Skeletal muscle satellite cell (primary cell): ENCODE data around the gene VIPR2.
"Not testable (repeated sequence)": the region's sequence is repeated elsewhere in the genome, so short reads cannot be mapped to it uniquely, and the experiment has no call there.

Source experiments
- H3K27me3 ChIP-seq: 2 replicates; pipeline ENCODE4 v1.7.0; 2013; ENCODE audit warnings: low read length; ENCODE audit not compliant: control insufficient read depth, insufficient read depth
- H3K36me3 ChIP-seq: 2 replicates; pipeline ENCODE4 v1.7.0; 2013; ENCODE audit warnings: mild to moderate bottlenecking, control low read depth, low read length; ENCODE audit not compliant: insufficient read depth
- H3K4me1 ChIP-seq: 2 replicates; pipeline ENCODE4 v1.7.0; 2013; ENCODE audit warnings: low read length; ENCODE audit not compliant: control insufficient read depth, insufficient read depth
- H3K4me2 ChIP-seq: 2 replicates; pipeline ENCODE4 v1.7.0; 2013; ENCODE audit warnings: mild to moderate bottlenecking, low read length
- H3K4me3 ChIP-seq: 2 replicates; pipeline ENCODE4 v1.7.0; 2013; ENCODE audit warnings: low read length
- H3K9ac ChIP-seq: 2 replicates; pipeline ENCODE4 v1.7.0; 2013; ENCODE audit warnings: mild to moderate bottlenecking, low read depth, low read length, moderate library complexity
- H3K9me3 ChIP-seq: replicated peaks from 2 replicates; pipeline ENCODE4 v1.7.0; 2013; ENCODE audit warnings: mild to moderate bottlenecking, control low read depth, low read length

Gene VIPR2

DNA sequence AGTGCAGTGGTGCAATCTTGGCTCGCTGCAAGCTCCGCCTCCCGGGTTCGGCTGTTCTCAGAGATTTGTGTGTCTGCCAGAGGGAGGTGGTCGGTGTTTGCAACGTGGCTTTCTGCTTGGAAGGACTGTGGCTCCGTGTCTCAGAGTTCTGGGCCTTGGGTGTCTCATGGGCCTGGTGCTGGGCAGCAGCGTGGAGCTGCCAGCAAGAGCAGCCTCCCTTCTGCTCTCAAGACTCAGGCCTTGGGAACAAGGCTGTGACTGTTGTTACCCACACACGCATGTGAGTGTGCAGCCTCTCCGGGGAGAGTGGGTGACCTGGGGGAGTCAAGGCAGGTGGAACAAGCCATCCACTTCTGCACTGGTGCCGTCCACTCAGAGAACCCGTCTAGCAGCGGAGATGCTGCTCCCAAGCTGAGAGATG is 52.0 kb downstream of the VIPR2 start:
- no peak overlapping the region for H3K4me2 ChIP-seq
- H3K4me1 ChIP-seq, result no peaks in the 10 kb centered on the region
- no peaks in the 10 kb centered on the region for H3K27me3 ChIP-seq
- H3K36me3 ChIP-seq, result no peaks in the 10 kb centered on the region
- no peak overlapping the region for H3K4me3 ChIP-seq
- no peaks in the 10 kb centered on the region for H3K9me3 ChIP-seq
- H3K9ac ChIP-seq, result no peak overlapping the region

DNA sequence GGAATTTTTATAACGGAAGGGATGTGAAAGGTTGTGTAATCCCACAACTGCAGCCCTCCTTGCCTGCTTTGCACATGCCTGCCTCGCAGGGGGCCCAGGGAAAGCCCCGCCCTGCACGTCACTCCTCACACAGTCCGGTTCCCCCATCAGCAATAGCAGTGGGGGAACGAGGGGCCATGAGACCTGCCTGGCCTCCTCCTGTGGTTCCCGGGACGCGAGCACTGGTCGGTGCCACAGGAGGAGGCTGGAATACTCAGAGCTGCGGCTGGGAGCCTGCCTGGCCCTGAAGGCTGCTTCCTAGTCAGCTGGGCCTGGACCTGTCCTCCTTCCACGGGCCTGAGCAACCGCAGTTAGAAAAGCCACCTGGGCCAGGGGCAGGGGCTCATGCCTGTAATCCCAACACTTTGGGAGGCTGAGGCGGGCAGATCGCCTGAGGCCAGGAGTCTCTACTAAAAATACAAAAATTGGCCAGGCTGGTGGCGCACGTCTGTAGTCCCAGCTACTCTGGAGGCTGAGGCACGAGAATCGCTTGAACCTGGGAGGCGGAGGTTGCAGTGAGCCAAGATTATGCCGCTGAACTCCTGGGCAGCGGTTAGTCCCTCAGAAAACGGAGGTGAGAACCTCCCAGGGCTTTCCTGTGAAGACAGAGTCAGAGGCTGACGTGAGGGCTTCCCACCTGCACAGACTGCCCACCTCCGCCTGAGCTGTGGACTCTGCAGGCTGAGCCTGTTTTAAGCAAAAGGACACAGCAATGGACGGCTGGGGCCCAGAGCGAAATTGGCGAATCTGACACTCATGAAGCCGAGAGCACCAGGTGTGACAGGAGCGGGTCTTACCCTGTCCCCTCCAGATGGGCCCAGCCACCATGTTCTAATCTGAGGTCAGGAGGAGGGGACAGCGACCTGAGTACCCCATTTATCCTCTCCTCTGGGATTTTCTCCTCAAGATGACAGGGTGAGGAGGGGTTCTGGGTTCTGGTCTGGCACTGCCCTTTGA is 52.9 kb downstream of the VIPR2 start:
- Histone ChIP-seq H3K36me3 (no peaks in the 10 kb centered on the region), H3K4me3 (no peak overlapping the region), H3K4me1 (no peaks in the 10 kb centered on the region), H3K27me3 (no peaks in the 10 kb centered on the region), H3K4me2 (no peak overlapping the region), H3K9ac (no peak overlapping the region), H3K9me3 (no peaks in the 10 kb centered on the region)

DNA sequence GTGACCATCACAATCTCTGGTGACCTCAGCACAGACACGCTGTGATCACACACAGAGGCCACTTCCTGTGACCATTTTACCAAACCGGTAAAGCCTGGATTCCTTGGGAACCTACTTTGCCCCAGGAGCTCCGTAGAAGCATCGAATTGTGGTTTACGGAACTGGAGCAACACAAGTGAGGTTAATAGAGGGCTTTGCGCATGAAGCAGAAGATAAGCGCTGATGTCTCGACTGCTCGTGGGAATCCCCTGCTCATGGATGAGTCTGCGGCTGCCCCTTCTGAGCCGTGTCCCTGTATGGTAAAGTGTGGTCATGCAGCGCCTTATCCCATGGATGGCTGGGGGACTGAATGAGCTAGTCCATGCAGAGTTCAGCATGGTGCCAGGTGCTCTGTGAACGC is 53.6 kb downstream of the VIPR2 start:
- H3K27me3 ChIP-seq, result no peaks in the 10 kb centered on the region
- H3K4me2 ChIP-seq, result no peak overlapping the region
- H3K9ac ChIP-seq, result no peak overlapping the region
- no peaks in the 10 kb centered on the region for H3K36me3 ChIP-seq
- no peaks in the 10 kb centered on the region for H3K9me3 ChIP-seq
- no peak overlapping the region for H3K4me3 ChIP-seq
- H3K4me1 ChIP-seq, result no peaks in the 10 kb centered on the region

DNA sequence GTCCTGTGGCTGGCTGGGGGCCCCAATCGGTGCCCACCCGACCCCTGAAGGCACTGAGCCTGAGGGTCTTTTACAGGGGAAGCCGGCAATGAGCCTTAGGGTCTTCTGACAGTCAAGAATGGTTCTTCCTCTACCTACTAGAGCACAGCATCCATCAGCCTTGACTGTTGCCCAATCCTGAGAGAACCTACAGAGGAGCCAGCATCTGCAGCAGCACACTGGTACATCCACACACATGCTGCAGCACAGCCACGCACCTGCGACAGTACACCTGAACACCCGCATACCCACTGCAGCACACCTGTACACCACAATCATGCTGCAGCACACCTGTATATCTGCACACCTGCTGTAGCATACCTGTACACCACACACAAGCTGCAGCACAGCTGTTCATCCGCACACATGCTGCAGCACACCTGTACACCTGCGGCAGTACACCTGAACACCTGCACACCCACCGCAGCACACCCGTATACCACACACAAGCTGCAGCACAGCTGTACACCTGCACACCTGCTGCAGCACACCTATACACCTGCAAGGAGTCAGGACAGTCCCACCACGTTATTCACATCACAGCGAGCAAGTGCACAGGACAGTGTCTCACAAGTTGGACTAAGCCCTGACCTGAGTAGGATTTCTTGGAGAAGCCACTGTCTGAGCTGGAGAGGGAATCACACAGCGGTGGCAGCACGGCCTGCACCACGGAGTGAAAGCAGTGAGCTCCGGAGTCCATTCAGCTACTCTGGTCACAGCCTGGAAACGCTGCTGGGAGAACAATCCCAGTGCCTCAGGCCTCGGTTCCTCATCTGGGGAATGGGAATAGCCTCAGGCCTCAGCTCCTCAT is 56.4 kb downstream of the VIPR2 start:
- H3K27me3 ChIP-seq, result no peaks in the 10 kb centered on the region
- no peak overlapping the region for H3K9ac ChIP-seq
- no peaks in the 10 kb centered on the region for H3K9me3 ChIP-seq
- no peaks in the 10 kb centered on the region for H3K36me3 ChIP-seq
- H3K4me2 ChIP-seq, result no peak overlapping the region
- H3K4me3 ChIP-seq, result no peak overlapping the region
- H3K4me1 ChIP-seq, result no peaks in the 10 kb centered on the region

DNA sequence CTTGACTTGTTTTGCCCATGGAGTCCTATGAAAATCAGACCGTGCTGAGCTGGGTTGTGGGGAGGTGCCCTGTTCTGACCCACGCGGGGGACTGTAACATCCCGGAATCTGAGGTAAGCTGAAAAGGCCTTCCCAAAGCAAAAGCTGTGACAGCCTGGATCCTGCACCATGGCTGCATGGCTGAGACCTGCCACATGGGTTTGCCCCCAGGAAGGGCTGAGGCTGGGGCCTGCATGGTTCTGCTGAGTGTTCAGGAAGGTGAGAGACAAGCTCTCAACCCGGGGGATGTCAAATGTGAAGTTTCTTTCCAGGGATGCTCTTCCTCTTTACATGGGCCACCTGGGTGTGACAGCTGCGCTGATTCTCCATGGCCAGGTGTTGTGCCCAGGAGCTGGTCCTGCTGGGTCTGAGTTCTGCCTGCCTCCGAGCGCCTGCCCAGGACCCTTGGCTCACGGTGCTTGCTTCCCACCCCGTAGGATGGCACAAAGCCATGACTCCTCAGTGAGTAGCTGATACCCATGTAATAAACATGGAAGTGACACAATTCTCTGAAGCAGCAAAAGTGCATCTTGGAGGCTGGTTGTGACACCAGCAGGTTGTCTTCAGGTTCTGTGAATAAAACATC is 58.3 kb downstream of the VIPR2 start:
- Histone ChIP-seq H3K4me3 (no peak overlapping the region), H3K36me3 (no peaks in the 10 kb centered on the region), H3K27me3 (no peaks in the 10 kb centered on the region), H3K4me2 (no peak overlapping the region), H3K9ac (no peak overlapping the region), H3K4me1 (no peaks in the 10 kb centered on the region), H3K9me3 (no peaks in the 10 kb centered on the region)

DNA sequence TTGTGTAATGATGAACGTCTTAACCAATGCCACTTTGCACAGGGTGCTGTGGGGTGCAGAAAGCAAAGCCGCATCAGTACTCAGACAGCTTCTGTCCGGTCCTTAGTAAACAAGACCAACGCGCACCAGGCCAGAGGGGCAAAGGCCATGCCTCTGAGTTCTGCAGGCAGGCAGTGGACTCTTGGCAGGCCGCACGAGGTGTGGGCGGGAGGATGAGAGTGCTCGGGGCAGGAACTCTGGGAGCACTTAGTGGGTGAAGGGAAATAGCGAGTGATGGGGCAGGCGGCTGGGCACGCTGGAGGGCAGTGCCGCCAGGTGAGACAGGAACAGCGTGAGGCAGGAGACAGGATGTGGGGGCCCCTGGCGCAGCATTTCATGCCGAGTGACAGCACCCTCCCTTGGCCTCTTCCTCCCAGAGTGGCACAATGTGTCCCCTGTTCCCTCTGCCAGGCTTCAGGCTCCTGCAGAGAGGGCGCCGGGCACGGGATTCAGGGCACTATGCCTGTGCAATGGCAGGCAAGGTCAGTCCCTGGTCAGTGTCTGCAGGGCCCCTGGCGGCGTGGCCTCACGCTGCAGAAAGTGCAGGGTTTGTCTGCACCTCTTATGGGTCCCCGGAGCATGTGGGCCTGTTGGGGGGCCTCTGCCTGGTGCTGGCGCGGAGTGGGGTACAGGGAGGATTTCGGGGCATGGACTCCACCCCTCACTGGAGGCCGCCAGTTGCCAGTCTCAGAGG is 60.4 kb downstream of the VIPR2 start:
- Histone ChIP-seq H3K4me2 (no peak overlapping the region), H3K27me3 (no peaks in the 10 kb centered on the region), H3K9ac (no peak overlapping the region), H3K36me3 (no peaks in the 10 kb centered on the region), H3K4me1 (no peaks in the 10 kb centered on the region), H3K4me3 (no peak overlapping the region), H3K9me3 (no peaks in the 10 kb centered on the region)

DNA sequence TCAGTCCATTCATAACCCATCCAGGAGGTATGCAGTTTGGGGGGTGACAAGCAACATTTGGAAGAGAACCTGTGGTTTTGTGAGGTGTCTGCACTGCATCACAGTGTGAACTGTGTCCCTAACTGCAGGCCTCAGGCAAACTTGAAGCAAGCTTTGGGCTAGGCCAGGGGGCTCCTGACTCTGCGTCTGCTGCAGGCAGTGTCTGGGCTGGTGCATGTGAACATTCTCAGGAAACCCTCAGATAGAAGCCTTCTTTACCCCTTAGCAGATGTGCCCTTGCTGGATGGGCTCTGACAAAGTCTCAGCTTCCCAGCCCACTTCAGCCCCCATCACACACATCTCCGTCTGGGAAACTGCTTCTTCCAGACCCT is 61.0 kb downstream of the VIPR2 start:
- no peak overlapping the region for H3K9ac ChIP-seq

DNA sequence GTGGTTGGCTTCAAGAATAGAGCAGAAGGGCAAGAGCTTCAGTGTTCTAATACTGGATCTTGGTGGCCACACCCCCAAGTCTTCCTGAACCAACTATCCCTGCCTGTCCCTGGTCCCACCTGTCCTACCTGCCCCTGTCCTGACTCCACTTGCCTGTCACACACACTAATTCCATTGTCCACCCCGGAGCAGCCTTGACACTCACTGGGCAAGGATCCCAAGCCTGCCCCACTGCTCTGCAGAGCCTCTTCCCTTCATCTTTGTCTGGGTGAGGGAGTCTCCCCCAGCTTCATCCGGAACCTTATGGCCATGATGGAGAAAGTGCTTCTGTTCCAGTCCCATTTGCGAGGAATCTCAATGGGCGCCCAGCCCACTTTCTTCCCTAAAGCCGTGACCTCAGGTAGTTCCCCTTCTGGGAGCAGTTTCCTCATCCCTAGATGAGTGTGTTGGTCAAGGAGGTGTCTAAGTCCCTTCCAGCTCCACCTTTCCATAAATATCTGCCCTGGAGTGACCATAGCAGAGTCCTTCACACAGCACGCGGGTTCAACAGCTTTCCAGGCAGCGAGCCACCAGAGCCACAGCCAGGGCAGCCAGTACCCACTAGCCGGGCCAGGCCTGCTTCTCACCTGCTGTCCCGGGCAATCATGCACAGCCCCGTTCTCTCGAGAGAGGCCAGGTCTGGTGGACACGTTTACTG is 61.5 kb downstream of the VIPR2 start:
- H3K4me3 ChIP-seq, result no peak overlapping the region
- no peaks in the 10 kb centered on the region for H3K36me3 ChIP-seq
- no peaks in the 10 kb centered on the region for H3K4me1 ChIP-seq
- H3K27me3 ChIP-seq, result no peaks in the 10 kb centered on the region
- no peaks in the 10 kb centered on the region for H3K9me3 ChIP-seq
- no peak overlapping the region for H3K9ac ChIP-seq
- H3K4me2 ChIP-seq, result no peak overlapping the region

More for the DNA sequence above, 61.0 kb downstream of the VIPR2 start:
- no peaks in the 10 kb centered on the region for H3K27me3 ChIP-seq
- no peaks in the 10 kb centered on the region for H3K36me3 ChIP-seq
- H3K4me3 ChIP-seq, result no peak overlapping the region
- H3K9me3 ChIP-seq, result no peaks in the 10 kb centered on the region
- H3K4me2 ChIP-seq, result no peak overlapping the region
- no peaks in the 10 kb centered on the region for H3K4me1 ChIP-seq

DNA sequence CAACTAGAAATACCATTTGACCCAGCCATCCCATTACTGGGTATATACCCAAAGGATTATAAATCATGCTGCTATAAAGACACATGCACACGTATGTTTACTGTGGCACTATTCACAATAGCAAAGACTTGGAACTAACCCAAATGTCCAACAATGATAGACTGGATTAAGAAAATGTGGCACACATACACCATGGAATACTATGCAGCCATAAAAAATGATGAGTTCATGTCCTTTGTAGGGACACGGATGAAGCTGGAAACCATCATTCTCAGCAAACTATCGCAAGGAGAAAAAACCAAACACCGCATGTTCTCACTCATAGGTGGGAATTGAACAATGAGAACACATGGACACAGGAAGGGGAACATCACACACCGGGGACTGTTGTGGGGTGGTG is 62.6 kb downstream of the VIPR2 start:
- not testable (repeated sequence) for H3K9me3 ChIP-seq, H3K4me2 ChIP-seq, H3K27me3 ChIP-seq, H3K4me3 ChIP-seq, H3K4me1 ChIP-seq, H3K36me3 ChIP-seq, H3K9ac ChIP-seq

DNA sequence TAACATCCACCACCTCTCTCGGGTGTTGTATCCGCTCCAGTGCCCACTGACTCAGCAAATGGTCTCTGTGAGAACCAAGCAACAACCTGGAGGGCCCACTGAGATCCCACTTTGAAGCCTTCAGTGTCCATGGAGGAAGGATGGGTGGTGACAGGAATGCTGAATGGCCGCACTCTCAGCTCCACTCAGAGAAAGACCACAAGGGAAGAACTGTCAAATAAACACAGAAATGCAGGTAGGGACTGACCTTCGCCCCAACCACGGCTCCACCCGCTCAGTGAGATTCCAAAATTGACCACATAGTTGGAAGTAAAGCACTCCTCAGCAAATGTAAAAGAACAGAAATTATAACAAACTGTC is 65.8 kb downstream of the VIPR2 start:
- H3K4me3 ChIP-seq, result no peak overlapping the region
- H3K4me2 ChIP-seq, result no peak overlapping the region
- no peaks in the 10 kb centered on the region for H3K4me1 ChIP-seq
- H3K9ac ChIP-seq, result no peak overlapping the region
- H3K36me3 ChIP-seq, result no peaks in the 10 kb centered on the region
- no peaks in the 10 kb centered on the region for H3K27me3 ChIP-seq
- no peaks in the 10 kb centered on the region for H3K9me3 ChIP-seq
